ELR (cell line): ENCODE measurements around the gene COL21A1.
A peak's percentile ranks its signal among the peaks of the same experiment; 100 is the strongest.
"Not testable (repeated sequence)": the region's sequence is repeated elsewhere in the genome, so short reads cannot be mapped to it uniquely, and the experiment has no call there.

ENCODE experiments used
- DNase-seq: peaks from one replicate; pipeline ENCODE4 v3.0.0-alpha.2; 2015; ENCODE audit warnings: low read depth

Gene COL21A1

GRCh38 chr6:56246881-56247653, at the start of gene COL21A1:
Gene COL21A1, minus strand, starts transcription at chr6:56247580. Its CDS starts 64,962 bp downstream, at chr6:56182618.
- DNase-seq: peak; percentile 62

- DNase-seq: no peak
Measured at GRCh38 chr6:56293781-56294180, 46.4 kb upstream of the COL21A1 start.

- peak; percentile 73 for DNase-seq
Measured at GRCh38 chr6:56292505-56293181, 45.3 kb upstream of the COL21A1 start.

- DNase-seq: no peak
Measured at GRCh38 chr6:56291302-56291917, 44.0 kb upstream of the COL21A1 start.

- no peak for DNase-seq
Measured at GRCh38 chr6:56289721-56290120, 42.3 kb upstream of the COL21A1 start.

GRCh38 chr6:56288347-56288746, 41.0 kb upstream of the COL21A1 start:
- DNase-seq: no peak

GRCh38 chr6:56282391-56282790, 35.0 kb upstream of the COL21A1 start:
- no peak for DNase-seq

GRCh38 chr6:56280126-56280525, 32.7 kb upstream of the COL21A1 start:
- DNase-seq: no peak

GRCh38 chr6:56279331-56280080, 32.1 kb upstream of the COL21A1 start:
- DNase-seq: peak; percentile 34

GRCh38 chr6:56278171-56278591, 30.8 kb upstream of the COL21A1 start:
- peak; percentile 12 for DNase-seq

GRCh38 chr6:56270812-56271441, 23.5 kb upstream of the COL21A1 start:
- DNase-seq: no peak

GRCh38 chr6:56268266-56268665, 20.9 kb upstream of the COL21A1 start:
- no peak for DNase-seq

GRCh38 chr6:56266011-56266410, 18.6 kb upstream of the COL21A1 start:
- DNase-seq: no peak

- DNase-seq: no peak
Measured at GRCh38 chr6:56263596-56264315, 16.4 kb upstream of the COL21A1 start.

GRCh38 chr6:56260593-56260992, 13.2 kb upstream of the COL21A1 start:
- DNase-seq: not testable (repeated sequence)

GRCh38 chr6:56259234-56260077, 12.1 kb upstream of the COL21A1 start:
- DNase-seq: peak; percentile 34

GRCh38 chr6:56255349-56255748, 8.0 kb upstream of the COL21A1 start:
- no peak for DNase-seq

- no peak for DNase-seq
Measured at GRCh38 chr6:56250266-56250665, 2.9 kb upstream of the COL21A1 start.

- no peak for DNase-seq
Measured at GRCh38 chr6:56247654-56248122, 308 bp upstream of the COL21A1 start.

GRCh38 chr6:56246541-56246880, 869 bp downstream of the COL21A1 start:
- no peak for DNase-seq
